WTC11 (cell line): Measurements from ENCODE around the gene NPAS3. TPM values are rescaled to one million over a fixed set of nuclear protein-coding genes. Genes with fewer than 3 reads are reported as not detected.

Source experiments
- ATAC-seq: fragments of 200-7000 bp; cut with Tn5 transposase; 2 replicates; pipeline ENCODE4 v1.10.0; 2021; ENCODE audit warnings: mild to moderate bottlenecking, moderate library complexity
- CTCF ChIA-PET: fragments of 300-600 bp; sonication (Branson Sonifier 250); formaldehyde crosslinking; loops from one replicate; lab custom pipeline; 2021; ENCODE audit warnings: antibody characterized with exemption; lab: Charles Lee
- POLR2A ChIA-PET: fragments of 350-600 bp; sonication (Branson Sonifier 250); formaldehyde crosslinking; loops from one replicate; lab custom pipeline; 2021; ENCODE audit warnings: antibody characterized with exemption; lab: Charles Lee
- DNase-seq: peaks from one replicate; pipeline ENCODE4 v3.0.0; 2021; ENCODE audit warnings: low spot score
- H3K27ac Mint-ChIP-seq: 2 replicates; pipeline ENCODE4 v1.8.0; 2021; ENCODE audit warnings: mixed read lengths
- H3K27me3 Mint-ChIP-seq: 2 replicates; pipeline ENCODE4 v1.8.0; 2021; ENCODE audit warnings: low read depth, mild to moderate bottlenecking, moderate library complexity, mixed read lengths
- H3K36me3 Mint-ChIP-seq: 2 replicates; pipeline ENCODE4 v1.8.0; 2021; ENCODE audit warnings: mixed read lengths
- H3K4me1 Mint-ChIP-seq: 2 replicates; pipeline ENCODE4 v1.8.0; 2022; ENCODE audit warnings: mixed read lengths
- H3K4me3 Mint-ChIP-seq: 2 replicates; pipeline ENCODE4 v1.8.0; 2021; ENCODE audit warnings: mild to moderate bottlenecking, moderate library complexity, mixed read lengths
- H3K9me3 Mint-ChIP-seq: 2 replicates; pipeline ENCODE4 v1.8.0; 2021; ENCODE audit warnings: mixed read lengths
- ARID4B ChIP-seq: sonication (generic); formaldehyde crosslinking; IDR thresholded peaks from 2 replicates; pipeline ENCODE4 v1.8.0; 2023; ENCODE audit warnings: missing genetic modification reagents, mild to moderate bottlenecking, borderline replicate concordance
- ATF3 ChIP-seq: sonication (generic); formaldehyde crosslinking; conservative IDR thresholded peaks from 2 replicates; pipeline ENCODE4 v1.8.1; 2022; ENCODE audit warnings: mild to moderate bottlenecking, missing genetic modification reagents
- GTF2I ChIP-seq: fragments of 250-450 bp; sonication (Bioruptor Pico); conservative IDR thresholded peaks from 2 replicates; pipeline ENCODE4 v1.4.0; 2021; ENCODE audit warnings: mild to moderate bottlenecking
- HMGA2 ChIP-seq: fragments of 250-450 bp; sonication (Bioruptor Pico); IDR thresholded peaks from 2 replicates; pipeline ENCODE4 v1.4.0; 2021; ENCODE audit warnings: mild to moderate bottlenecking, moderate library complexity
- HMGXB4 ChIP-seq: sonication (generic); formaldehyde crosslinking; IDR thresholded peaks from 2 replicates; pipeline ENCODE4 v1.8.1; 2023; ENCODE audit warnings: mild to moderate bottlenecking, moderate library complexity, missing genetic modification reagents
- OVOL2 ChIP-seq: fragments of 250-450 bp; sonication (Bioruptor Pico); IDR thresholded peaks from 2 replicates; pipeline ENCODE4 v1.9.0; 2021; ENCODE audit warnings: mild to moderate bottlenecking, borderline replicate concordance
- SMAD4 ChIP-seq: sonication (generic); formaldehyde crosslinking; IDR thresholded peaks from 2 replicates; pipeline ENCODE4 v1.8.0; 2022; ENCODE audit warnings: mild to moderate bottlenecking, missing genetic modification reagents
- ZNF121 ChIP-seq: sonication (generic); formaldehyde crosslinking; IDR thresholded peaks from 2 replicates; pipeline ENCODE4 v1.8.0; 2023; ENCODE audit warnings: missing genetic modification reagents
- ZNF138 ChIP-seq: sonication (generic); formaldehyde crosslinking; conservative IDR thresholded peaks from 2 replicates; pipeline ENCODE4 v1.8.1; 2022; ENCODE audit warnings: mild to moderate bottlenecking, moderate library complexity, missing genetic modification reagents
- ZNF281 ChIP-seq: sonication (generic); formaldehyde crosslinking; IDR thresholded peaks from 2 replicates; pipeline ENCODE4 v1.8.0; 2023; ENCODE audit warnings: mild to moderate bottlenecking, missing genetic modification reagents
- ZNF512 ChIP-seq: sonication (generic); formaldehyde crosslinking; IDR thresholded peaks from 2 replicates; pipeline ENCODE4 v1.8.1; 2022; ENCODE audit warnings: missing genetic modification reagents, borderline replicate concordance
- ZSCAN18 ChIP-seq: fragments of 250-450 bp; sonication (Bioruptor Pico); IDR thresholded peaks from 2 replicates; pipeline ENCODE4 v2.1.2; 2022; ENCODE audit warnings: mild to moderate bottlenecking, moderate library complexity
- total RNA-seq: library from RNA; stranded (reverse); gene quantifications from 3 replicates; pipeline ENCODE4 v1.2.3, GENCODE V29; 2021

Gene NPAS3
- total RNA-seq, 1 experiment from 2014 or later, result 3.2 TPM

GRCh38 chr14:33393231-33393894 lies 454.7 kb downstream of the NPAS3 start (continued):
- TF ChIP-seq ARID4B (CRISPR knock-in tag) (no peak), HMGXB4 (CRISPR knock-in tag) (no peak), ZNF121 (CRISPR knock-in tag) (no peak), HMGA2 (CRISPR knock-in tag) (no peak), ZNF138 (CRISPR knock-in tag) (no peak)

- Mint-ChIP-seq H3K4me1 (peaks cover 8% of the 10 kb centered on the region), H3K27me3 (no peaks in the 10 kb centered on the region), H3K36me3 (no peaks in the 10 kb centered on the region), H3K4me3 (no peak overlapping the region), H3K9me3 (no peaks in the 10 kb centered on the region), H3K27ac (no peak overlapping the region)
- ATAC-seq (no peak), DNase-seq (no peak)
- ChIA-PET CTCF (no interaction called here), POLR2A (no interaction called here)
- TF ChIP-seq OVOL2 (CRISPR knock-in tag) (no peak), ZNF281 (CRISPR knock-in tag) (no peak), SMAD4 (CRISPR knock-in tag) (no peak), ATF3 (CRISPR knock-in tag) (no peak), ZSCAN18 (CRISPR knock-in tag) (no peak), GTF2I (no peak), ZNF512 (CRISPR knock-in tag) (no peak), ARID4B (CRISPR knock-in tag) (no peak)
Measured at GRCh38 chr14:33393895-33394368, 455.3 kb downstream of the NPAS3 start.
